ENCODE measurements around the gene OTUB1. TPM values are rescaled to one million over a fixed set of nuclear protein-coding genes. Genes with fewer than 3 reads are reported as not detected.

The OTUB1 gene
- polyA plus RNA-seq, 2 of the 4 experiments (the other 2 are of a cell fraction) = 97.4 to 113 TPM

DNA sequence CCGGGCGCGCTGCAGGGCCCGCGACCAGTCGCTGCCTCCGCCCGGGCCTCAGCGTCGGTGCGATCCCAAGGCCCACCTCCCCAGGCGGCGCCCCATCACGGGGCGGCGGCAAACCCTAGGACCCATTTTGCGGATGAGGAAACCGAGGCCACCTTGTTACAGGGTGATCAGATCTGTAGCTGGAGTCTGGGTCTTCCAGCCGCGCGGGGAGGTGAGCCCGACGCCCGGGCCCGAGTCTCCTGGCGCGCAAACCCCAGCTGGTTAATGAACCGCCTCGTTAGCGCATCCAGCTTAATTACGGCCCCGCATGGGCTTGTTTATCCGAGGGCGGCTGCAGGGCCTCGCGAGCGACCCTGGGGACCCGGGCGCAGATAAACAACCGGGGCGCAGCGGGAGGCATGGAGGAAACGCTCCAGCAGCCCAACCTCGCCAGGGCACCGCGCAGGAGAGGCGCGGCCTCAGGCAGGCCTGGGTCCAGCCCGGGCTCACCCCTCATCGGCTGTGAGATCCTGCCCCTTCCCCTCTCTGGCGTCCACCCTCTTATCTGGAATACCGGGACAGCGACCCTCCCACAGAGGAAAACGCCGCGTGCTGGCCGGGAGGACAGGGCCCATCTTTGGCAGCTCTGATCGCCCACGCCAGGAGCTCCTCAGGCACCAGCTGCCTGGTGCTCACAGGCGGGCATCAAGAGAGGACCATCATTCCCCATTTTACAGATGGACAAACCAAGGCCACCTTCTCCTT lies 14.7 kb downstream of the OTUB1 start:
- ATAC-seq = no peak
- CTCF ChIA-PET = interaction anchor here (0.6 to 3.9 kb wide), 19 partner anchors 10 to 233 kb away, joined by 3 to 46 read pairs (median 3); no protein-coding TSS in a partner anchor

DNA sequence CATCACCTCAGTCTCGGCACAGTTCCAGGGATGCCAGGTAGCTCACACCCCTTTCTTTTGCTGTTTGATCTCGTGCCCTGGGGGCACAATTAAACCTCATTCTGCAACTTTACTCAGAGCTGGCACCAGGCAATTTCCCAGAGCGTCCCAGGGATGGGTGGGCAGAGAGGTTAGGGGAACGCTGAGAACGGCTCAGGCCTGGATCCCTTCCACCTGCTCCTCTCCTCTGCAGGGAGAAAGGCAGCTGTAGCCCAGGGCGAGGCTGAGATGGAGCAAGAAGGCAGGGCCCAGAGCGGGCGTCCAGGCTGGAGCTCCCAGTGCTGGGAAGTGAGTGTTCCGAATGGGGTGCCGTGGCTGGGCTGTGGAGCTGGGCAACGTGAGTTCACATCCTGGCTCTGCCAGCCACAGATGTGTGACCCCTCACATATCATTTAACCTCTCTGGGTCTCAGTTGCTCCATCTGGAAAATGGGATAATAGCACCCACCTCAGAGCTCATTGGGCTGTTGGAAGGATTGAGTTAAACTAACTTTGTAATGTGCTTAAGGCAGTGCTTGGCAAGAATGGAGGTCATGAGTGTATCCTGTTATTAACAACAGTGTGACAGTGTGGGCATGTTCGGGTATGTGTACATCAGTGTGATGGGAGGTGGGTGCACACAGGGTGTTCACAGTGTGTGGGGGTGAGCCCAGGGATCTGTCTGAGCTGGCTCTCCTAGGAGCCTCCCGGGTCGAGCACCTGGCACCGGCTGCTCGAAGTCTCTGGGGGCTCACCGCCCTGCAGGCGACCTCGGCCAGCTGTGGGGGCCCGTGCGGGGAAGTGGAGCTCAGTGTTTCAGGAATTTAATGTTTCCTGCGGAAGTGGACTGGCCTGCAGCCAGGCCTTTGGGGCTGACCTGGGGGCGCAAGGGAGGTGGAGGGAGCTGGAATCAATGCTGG lies 15.5 kb downstream of the OTUB1 start:
- ATAC-seq = no peak
- Histone ChIP-seq H3K27ac (no peak overlapping the region), H3K9me3 (no peaks in the 10 kb centered on the region), H3K4me2 (no peak overlapping the region), H3K4me1 (peaks cover 29% of the 10 kb centered on the region), H3K4me3 (no peak overlapping the region)
- POLR2A ChIA-PET = interaction anchor here (0.9 kb wide), 1 partner anchor 27 kb away, joined by 3 read pairs; the partner anchor contains the start of gene COX8A
- no peak for FAIRE-seq
- TF ChIP-seq, protein P1, sequence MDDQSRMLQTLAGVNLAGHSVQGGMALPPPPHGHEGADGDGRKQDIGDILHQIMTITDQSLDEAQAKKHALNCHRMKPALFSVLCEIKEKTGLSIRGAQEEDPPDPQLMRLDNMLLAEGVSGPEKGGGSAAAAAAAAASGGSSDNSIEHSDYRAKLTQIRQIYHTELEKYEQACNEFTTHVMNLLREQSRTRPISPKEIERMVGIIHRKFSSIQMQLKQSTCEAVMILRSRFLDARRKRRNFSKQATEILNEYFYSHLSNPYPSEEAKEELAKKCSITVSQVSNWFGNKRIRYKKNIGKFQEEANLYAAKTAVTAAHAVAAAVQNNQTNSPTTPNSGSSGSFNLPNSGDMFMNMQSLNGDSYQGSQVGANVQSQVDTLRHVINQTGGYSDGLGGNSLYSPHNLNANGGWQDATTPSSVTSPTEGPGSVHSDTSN (IDR thresholded peaks at IDR 0.05) = no peak
- TF ChIP-seq ESRRA (IDR thresholded peaks at IDR 0.05; ENCODE audit: borderline replicate concordance, low read length) (0 out of 2 replicates have a peak, but pooled peaks have one; percentile 36), KDM1A (IDR thresholded peaks at IDR 0.05; ENCODE audit: low read depth) (peak; percentile 85; the same call in 1 of the 2 replicates), EP300 (IDR thresholded peaks at IDR 0.05) (no peak)
- CTCF ChIA-PET = interaction anchor here (0.6 to 3.9 kb wide), 16 partner anchors 11 to 234 kb away, joined by 3 to 46 read pairs (median 4); no protein-coding TSS in a partner anchor
- DNase-seq (ENCODE audit: low read depth in 1 of 2, low spot score in 1 of 2) = no peak
- 76% methylated on average over 13 of the region's 23 CpGs for WGBS (ENCODE audit: missing lambda C conversion rate)

More for the DNA sequence above, 14.7 kb downstream of the OTUB1 start:
- no peak overlapping the region for H3K27ac ChIP-seq
- no peak overlapping the region for H3K4me2 ChIP-seq
- H3K9me3 ChIP-seq = no peaks in the 10 kb centered on the region
- no peak for TF ChIP-seq TFCP2L1 (CRISPR knock-in tag; IDR thresholded peaks at IDR 0.05)
- TF ChIP-seq FOSB (CRISPR knock-in tag; IDR thresholded peaks at IDR 0.05) = no peak
- TF ChIP-seq, protein P1 (IDR thresholded peaks at IDR 0.05) = no peak
- TF ChIP-seq EP300 (IDR thresholded peaks at IDR 0.05) = no peak
- TF ChIP-seq ATOH8 (CRISPR knock-in tag; IDR thresholded peaks at IDR 0.05; ENCODE audit: low read depth) = no peak
- TF ChIP-seq MYC (IDR thresholded peaks at IDR 0.05; ENCODE audit: borderline replicate concordance, low read length) = no peak
- TF ChIP-seq CBX8 (IDR thresholded peaks at IDR 0.05) = no peak
- no peak for TF ChIP-seq HOXA7 (CRISPR knock-in tag; IDR thresholded peaks at IDR 0.05)
- TF ChIP-seq BCL3 (IDR thresholded peaks at IDR 0.05) = no peak
- no peak for TF ChIP-seq MAZ (IDR thresholded peaks at IDR 0.05; ENCODE audit: borderline replicate concordance, low read depth, low read length)
- TF ChIP-seq HOXB13 (CRISPR knock-in tag; IDR thresholded peaks at IDR 0.05; ENCODE audit: low read depth) = no peak
- TF ChIP-seq ZFP36 (IDR thresholded peaks at IDR 0.05; ENCODE audit: borderline replicate concordance, partially characterized antibody) = no peak
- no peak for TF ChIP-seq HMGXB4 (CRISPR knock-in tag; IDR thresholded peaks at IDR 0.05; ENCODE audit: borderline replicate concordance)
- no peak for TF ChIP-seq RFX5 (IDR thresholded peaks at IDR 0.05)
- TF ChIP-seq EHMT2 (IDR thresholded peaks at IDR 0.05; ENCODE audit: low read depth) = no peak
- TF ChIP-seq TP53 (CRISPR knock-in tag; IDR thresholded peaks at IDR 0.05) = no peak
- H3K4me3 ChIP-seq = no peak overlapping the region
- peaks cover 21% of the 10 kb centered on the region for H3K4me1 ChIP-seq
- POLR2A ChIA-PET = no interaction called here
- DNase-seq (ENCODE audit: low read depth in 1 of 2, low spot score in 1 of 2) = no peak
- FAIRE-seq = no peak
- 94% methylated on average over 60 of the region's 60 CpGs for WGBS (ENCODE audit: missing lambda C conversion rate)
